ENCODE measurements around the gene MB21D2. TPM values are rescaled to one million over a fixed set of nuclear protein-coding genes. Genes with fewer than 3 reads are reported as not detected.

Gene MB21D2
- total and polyA plus RNA-seq, 2 donors (not counting 1 experiment from before 2014, with no cell fraction given) = 0.03 to 0.20 TPM

- peaks cover 3% of the 10 kb centered on the region for H3K27me3 Mint-ChIP-seq
- no peak overlapping the region for H3K4me3 Mint-ChIP-seq
- intact Hi-C loops (cut with micrococcal nuclease) = no loop called here
- Histone ChIP-seq H3K4me2 (replicated peaks; ENCODE audit: low read depth, low read length, poor library complexity, severe bottlenecking) (no peak overlapping the region), H3K27ac (ENCODE audit: low read length in 2 of 2) (no peak overlapping the region), H3K79me2 (ENCODE audit: control insufficient read depth, insufficient read depth, low read length) (no peaks in the 10 kb centered on the region), H2AFZ (ENCODE audit: insufficient read depth, low read depth, low read length, poor library complexity, severe bottlenecking) (no peak overlapping the region), H3K27me3 (replicated peaks in 1 of 4; ENCODE audit: control extremely low read depth in 1 of 4, control insufficient read depth in 3 of 4, insufficient read depth in 4 of 4, low read length in 3 of 4) (no peaks in the 10 kb centered on the region), H3K4me1 (ENCODE audit: control insufficient read depth in 2 of 2, insufficient read depth in 2 of 2, low read length in 2 of 2) (no peaks in the 10 kb centered on the region), H4K20me1 (ENCODE audit: control insufficient read depth, insufficient read depth, low read length, poor library complexity, severe bottlenecking) (no peaks in the 10 kb centered on the region), H3K4me3 (ENCODE audit: control extremely low read depth in 1 of 5, extremely low read depth in 1 of 5, insufficient read depth in 1 of 5, low read depth in 2 of 5, low read length in 4 of 5) (no peak overlapping the region), H3K9ac (ENCODE audit: low read length) (no peak overlapping the region), H3K9me3 (ENCODE audit: control extremely low read depth in 1 of 3, control insufficient read depth in 2 of 3, insufficient read depth in 1 of 3, low read length in 2 of 3) (no peaks in the 10 kb centered on the region), H3K36me3 (replicated peaks in 1 of 2; ENCODE audit: control extremely low read depth in 1 of 2, control insufficient read depth in 1 of 2, extremely low read depth in 1 of 2, insufficient read depth in 2 of 2, low read length in 1 of 2) (no peaks in the 10 kb centered on the region)
- POLR2A ChIA-PET = no interaction called here
- WGBS (ENCODE audit: insufficient coverage) = no CpG with 5 or more reads among the region's 2 CpGs
- TF ChIP-seq, protein P1, sequence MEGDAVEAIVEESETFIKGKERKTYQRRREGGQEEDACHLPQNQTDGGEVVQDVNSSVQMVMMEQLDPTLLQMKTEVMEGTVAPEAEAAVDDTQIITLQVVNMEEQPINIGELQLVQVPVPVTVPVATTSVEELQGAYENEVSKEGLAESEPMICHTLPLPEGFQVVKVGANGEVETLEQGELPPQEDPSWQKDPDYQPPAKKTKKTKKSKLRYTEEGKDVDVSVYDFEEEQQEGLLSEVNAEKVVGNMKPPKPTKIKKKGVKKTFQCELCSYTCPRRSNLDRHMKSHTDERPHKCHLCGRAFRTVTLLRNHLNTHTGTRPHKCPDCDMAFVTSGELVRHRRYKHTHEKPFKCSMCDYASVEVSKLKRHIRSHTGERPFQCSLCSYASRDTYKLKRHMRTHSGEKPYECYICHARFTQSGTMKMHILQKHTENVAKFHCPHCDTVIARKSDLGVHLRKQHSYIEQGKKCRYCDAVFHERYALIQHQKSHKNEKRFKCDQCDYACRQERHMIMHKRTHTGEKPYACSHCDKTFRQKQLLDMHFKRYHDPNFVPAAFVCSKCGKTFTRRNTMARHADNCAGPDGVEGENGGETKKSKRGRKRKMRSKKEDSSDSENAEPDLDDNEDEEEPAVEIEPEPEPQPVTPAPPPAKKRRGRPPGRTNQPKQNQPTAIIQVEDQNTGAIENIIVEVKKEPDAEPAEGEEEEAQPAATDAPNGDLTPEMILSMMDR (IDR thresholded peaks at IDR 0.05) = no peak
- no peak for TF ChIP-seq EZH2 (IDR thresholded peaks at IDR 0.05; ENCODE audit: borderline replicate concordance, insufficient read depth, low read depth, low read length, poor library complexity, severe bottlenecking)
- ATAC-seq (ENCODE audit: low read depth) (no peak), DNase-seq (no peak)
- no peak overlapping the region for H3K27ac Mint-ChIP-seq
- CTCF ChIA-PET = interaction anchor here (0.7 kb wide), 1 partner anchor 16 kb away, joined by 4 read pairs; no protein-coding TSS in a partner anchor
- no peaks in the 10 kb centered on the region for H3K9me3 Mint-ChIP-seq (ENCODE audit: insufficient read depth)
- H3K4me1 Mint-ChIP-seq = no peaks in the 10 kb centered on the region
Observed at GRCh38 chr3:192751148-192751547, 166.5 kb downstream of the MB21D2 start.

DNA sequence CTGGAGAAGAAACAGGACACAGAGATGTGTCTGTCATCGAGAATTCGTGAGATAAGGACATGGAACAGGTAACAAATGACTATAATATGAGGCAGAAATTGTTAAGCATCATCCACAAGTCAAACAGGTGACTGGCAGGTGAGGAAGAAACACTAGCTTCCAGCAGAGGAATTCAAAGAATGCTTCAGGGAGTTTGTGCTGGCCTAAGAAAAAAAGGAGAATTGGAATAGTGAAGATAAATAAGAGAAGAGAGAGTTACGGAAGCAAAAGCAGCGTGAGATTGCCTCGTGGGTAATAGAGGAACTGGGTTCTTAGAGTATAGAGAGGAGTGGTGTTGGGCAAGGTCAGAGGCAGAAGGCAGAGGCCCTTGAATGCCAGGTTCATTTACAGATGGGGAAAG, 167.5 kb downstream of the MB21D2 start:
- no peak for TF ChIP-seq EZH2 (IDR thresholded peaks at IDR 0.05; ENCODE audit: borderline replicate concordance, insufficient read depth, low read depth, low read length, poor library complexity, severe bottlenecking)
- TF ChIP-seq, protein P1 (IDR thresholded peaks at IDR 0.05) = no peak
- H3K27ac Mint-ChIP-seq = no peak overlapping the region
- Histone ChIP-seq H3K79me2 (ENCODE audit: control insufficient read depth, insufficient read depth, low read length) (no peaks in the 10 kb centered on the region), H3K27ac (ENCODE audit: low read length in 2 of 2) (no peak overlapping the region), H3K9ac (ENCODE audit: low read length) (no peak overlapping the region), H4K20me1 (ENCODE audit: control insufficient read depth, insufficient read depth, low read length, poor library complexity, severe bottlenecking) (no peaks in the 10 kb centered on the region), H3K4me1 (ENCODE audit: control insufficient read depth in 2 of 2, insufficient read depth in 2 of 2, low read length in 2 of 2) (no peaks in the 10 kb centered on the region), H3K4me3 (ENCODE audit: control extremely low read depth in 1 of 5, extremely low read depth in 1 of 5, insufficient read depth in 1 of 5, low read depth in 2 of 5, low read length in 4 of 5) (no peak overlapping the region), H3K36me3 (replicated peaks in 1 of 2; ENCODE audit: control extremely low read depth in 1 of 2, control insufficient read depth in 1 of 2, extremely low read depth in 1 of 2, insufficient read depth in 2 of 2, low read length in 1 of 2) (no peaks in the 10 kb centered on the region), H3K27me3 (replicated peaks in 1 of 4; ENCODE audit: control extremely low read depth in 1 of 4, control insufficient read depth in 3 of 4, insufficient read depth in 4 of 4, low read length in 3 of 4) (no peaks in the 10 kb centered on the region), H3K4me2 (replicated peaks; ENCODE audit: low read depth, low read length, poor library complexity, severe bottlenecking) (no peak overlapping the region), H2AFZ (ENCODE audit: insufficient read depth, low read depth, low read length, poor library complexity, severe bottlenecking) (no peak overlapping the region), H3K9me3 (ENCODE audit: control extremely low read depth in 1 of 3, control insufficient read depth in 2 of 3, insufficient read depth in 1 of 3, low read length in 2 of 3) (no peaks in the 10 kb centered on the region)
- H3K27me3 Mint-ChIP-seq = peaks cover 3% of the 10 kb centered on the region
- DNase-seq (no peak), ATAC-seq (ENCODE audit: low read depth) (no peak)
- intact Hi-C loops (cut with micrococcal nuclease) = no loop called here
- CTCF ChIA-PET = no interaction called here
- POLR2A ChIA-PET = no interaction called here
- no peaks in the 10 kb centered on the region for H3K9me3 Mint-ChIP-seq (ENCODE audit: insufficient read depth)
- no peaks in the 10 kb centered on the region for H3K4me1 Mint-ChIP-seq
- WGBS (ENCODE audit: insufficient coverage) = 42% methylated on average over 3 of the region's 5 CpGs
- H3K4me3 Mint-ChIP-seq = no peak overlapping the region

Measured in B cell (primary cell).